H1 (cell line): ENCODE measurements around the gene FAM204A. TPM values are rescaled to one million over a fixed set of nuclear protein-coding genes. Genes with fewer than 3 reads are reported as not detected.

Experiments used
- CTCF ChIA-PET: fragments of 300-600 bp; sonication (Branson Sonifier 250); formaldehyde crosslinking; loops from one replicate; lab custom pipeline; 2021; ENCODE audit not compliant: partially characterized antibody; lab: Charles Lee
- POLR2A ChIA-PET: fragments of 300-600 bp; sonication (Branson Sonifier 250); formaldehyde crosslinking; loops from one replicate; lab custom pipeline; 2021; ENCODE audit warnings: inconsistent platforms; ENCODE audit not compliant: partially characterized antibody; lab: Charles Lee
- DNase-seq, 2 experiments: peaks; one replicate each; pipeline versions ENCODE4 v3.0.0 to v3.0.0-alpha.2; 2010 to 2022; ENCODE audit warnings: low spot score in 2 of 2, low read depth in 1 of 2, mixed read lengths in 1 of 2
- FAIRE-seq: peaks from 2 replicates; lab custom pipeline; 2011; peaks lifted over from hg19 to GRCh38; lab: Jason Lieb, UNC
- H2AFZ ChIP-seq: 2 replicates; pipeline ENCODE4 v1.8.1; 2012; ENCODE audit warnings: low read length, inconsistent platforms
- H2AK5ac ChIP-seq: 2 replicates; pipeline ENCODE4 v1.6.1; 2013; ENCODE audit warnings: low read depth, low read length
- H2BK120ac ChIP-seq: replicated peaks from 2 replicates; pipeline ENCODE3; 2013; ENCODE audit warnings: low read depth, low read length, inconsistent platforms
- H2BK12ac ChIP-seq: 2 replicates; pipeline ENCODE4 v1.6.1; 2013; ENCODE audit warnings: low read depth, low read length
- H2BK15ac ChIP-seq: 2 replicates; pipeline ENCODE4 v1.6.1; 2013; ENCODE audit warnings: low read length
- H2BK20ac ChIP-seq: 2 replicates; pipeline ENCODE4 v1.6.1; 2013; ENCODE audit warnings: low read length
- H2BK5ac ChIP-seq: 2 replicates; pipeline ENCODE4 v1.6.1; 2013; ENCODE audit warnings: low read depth, low read length
- H3K14ac ChIP-seq: 2 replicates; pipeline ENCODE4 v1.6.1; 2013; ENCODE audit warnings: inconsistent platforms; ENCODE audit not compliant: insufficient read length
- H3K18ac ChIP-seq: 2 replicates; pipeline ENCODE4 v1.6.1; 2013; ENCODE audit warnings: low read length; ENCODE audit errors: extremely low read depth
- H3K23ac ChIP-seq: 2 replicates; pipeline ENCODE4 v1.6.1; 2013; ENCODE audit warnings: inconsistent platforms; ENCODE audit not compliant: insufficient read length
- H3K23me2 ChIP-seq: 2 replicates; pipeline ENCODE4 v1.6.1; 2013; ENCODE audit warnings: low read depth, low read length
- H3K27ac ChIP-seq: 2 replicates; pipeline ENCODE4 v1.6.1; 2011; ENCODE audit warnings: low read depth, low read length, inconsistent platforms
- H3K27me3 ChIP-seq, 4 experiments: replicated peaks in 1 of 4; 1 replicate in 1 of 4; 2 replicates in 3 of 4; pipeline versions ENCODE4 v1.6.1 to v1.8.1; 2011 to 2013; ENCODE audit warnings: low read length in 3 of 4, mild to moderate bottlenecking in 3 of 4, inconsistent platforms in 2 of 4, mixed read lengths in 2 of 4, moderate library complexity in 1 of 4; ENCODE audit not compliant: control insufficient read depth in 3 of 4, insufficient read depth in 3 of 4; ENCODE audit errors: extremely low read depth in 1 of 4
- H3K36me3 ChIP-seq, 4 experiments: 2 replicates each; pipeline versions ENCODE4 v1.6.1 to v1.8.1; 2011 to 2013; ENCODE audit warnings: mild to moderate bottlenecking in 4 of 4, low read length in 3 of 4, moderate library complexity in 2 of 4, control low read depth in 1 of 4, inconsistent platforms in 1 of 4; ENCODE audit not compliant: insufficient read depth in 4 of 4, control insufficient read depth in 2 of 4
- H3K4ac ChIP-seq: replicated peaks from 2 replicates; pipeline ENCODE3; 2013; ENCODE audit warnings: low read length, low read depth, mixed read lengths, inconsistent platforms; ENCODE audit not compliant: insufficient read length
- H3K4me1 ChIP-seq, 4 experiments: replicated peaks in 1 of 4; 1 replicate in 1 of 4; 2 replicates in 3 of 4; pipeline versions ENCODE4 v1.6.1 to v1.8.1; 2011 to 2013; ENCODE audit warnings: low read length in 3 of 4, inconsistent platforms in 2 of 4, mixed read lengths in 1 of 4; ENCODE audit not compliant: insufficient read depth in 4 of 4, control insufficient read depth in 3 of 4
- H3K4me2 ChIP-seq, 2 experiments: 2 replicates each; pipeline versions ENCODE4 v1.6.1 to v1.8.1; 2011 to 2013; ENCODE audit warnings: low read depth in 2 of 2, low read length in 2 of 2, control low read depth in 1 of 2, inconsistent platforms in 1 of 2, mild to moderate bottlenecking in 1 of 2; ENCODE audit not compliant: insufficient read depth in 1 of 2
- H3K4me3 ChIP-seq, 4 experiments: fragments of 200-600, 300-600 bp in 1 of 4; sonication (generic), shearing (Covaris generic), sonication (Bioruptor Twin) in 1 of 4; 2 replicates each; pipeline versions ENCODE4 v1.5.1 to v1.8.1; 2011 to 2016; ENCODE audit warnings: low read length in 4 of 4, low read depth in 3 of 4, control low read depth in 2 of 4, inconsistent platforms in 2 of 4, mild to moderate bottlenecking in 2 of 4, mixed read lengths in 1 of 4, moderate library complexity in 1 of 4; ENCODE audit not compliant: insufficient read depth in 2 of 4; ENCODE audit errors: extremely low read depth in 1 of 4
- H3K56ac ChIP-seq: replicated peaks from 2 replicates; pipeline ENCODE3; 2013; ENCODE audit warnings: low read depth, mild to moderate bottlenecking, mixed read lengths, low read length, inconsistent platforms; ENCODE audit not compliant: insufficient read length
- H3K79me1 ChIP-seq: 2 replicates; pipeline ENCODE4 v1.6.1; 2013; ENCODE audit warnings: low read depth, low read length, control low read depth
- H3K79me2 ChIP-seq, 2 experiments: 2 replicates each; pipeline versions ENCODE4 v1.6.1 to v1.8.1; 2012 to 2013; ENCODE audit warnings: low read length in 2 of 2, mild to moderate bottlenecking in 2 of 2, inconsistent platforms in 1 of 2; ENCODE audit not compliant: insufficient read depth in 2 of 2, control insufficient read depth in 1 of 2
- H3K9ac ChIP-seq, 4 experiments: replicated peaks in 1 of 4; 1 replicate in 1 of 4; 2 replicates in 3 of 4; pipeline versions ENCODE4 v1.6.1 to v1.8.1; 2011 to 2013; ENCODE audit warnings: low read depth in 3 of 4, low read length in 3 of 4, control low read depth in 2 of 4, mild to moderate bottlenecking in 2 of 4, moderate library complexity in 2 of 4, inconsistent platforms in 1 of 4; ENCODE audit errors: extremely low read depth in 1 of 4
- H3K9me3 ChIP-seq, 2 experiments: 2 replicates each; pipeline versions ENCODE4 v1.6.1 to v1.8.1; 2012 to 2013; ENCODE audit warnings: mild to moderate bottlenecking in 2 of 2, moderate library complexity in 2 of 2, control low read depth in 1 of 2, inconsistent platforms in 1 of 2, low read depth in 1 of 2, low read length in 1 of 2, mixed read lengths in 1 of 2; ENCODE audit not compliant: insufficient read depth in 2 of 2
- H4K20me1 ChIP-seq, 2 experiments: replicated peaks in 1 of 2; 2 replicates each; pipeline versions ENCODE3 to v1.8.1; 2011 to 2013; ENCODE audit warnings: inconsistent platforms in 2 of 2, low read length in 2 of 2, mild to moderate bottlenecking in 1 of 2; ENCODE audit not compliant: insufficient read depth in 2 of 2, control insufficient read depth in 1 of 2
- H4K5ac ChIP-seq: 2 replicates; pipeline ENCODE4 v1.6.1; 2013; ENCODE audit warnings: low read length, low read depth, mixed read lengths, inconsistent platforms; ENCODE audit not compliant: insufficient read length
- H4K8ac ChIP-seq: 2 replicates; pipeline ENCODE4 v1.8.0; 2013; ENCODE audit warnings: mild to moderate bottlenecking, moderate library complexity, low read length, inconsistent platforms; ENCODE audit not compliant: insufficient read depth; ENCODE audit errors: extremely low read depth
- H4K91ac ChIP-seq: replicated peaks from 2 replicates; pipeline ENCODE3; 2013; ENCODE audit warnings: low read length, mixed read lengths, inconsistent platforms; ENCODE audit not compliant: insufficient read length
- ATF2 ChIP-seq: IDR thresholded peaks from 2 replicates; pipeline ENCODE4 v1.6.1; 2012; ENCODE audit warnings: low read length, inconsistent platforms
- CREB1 ChIP-seq: IDR thresholded peaks from 2 replicates; pipeline ENCODE4 v1.6.1; 2012; ENCODE audit warnings: inconsistent platforms
- GABPA ChIP-seq: IDR thresholded peaks from 2 replicates; pipeline ENCODE4 v1.6.1; 2011; ENCODE audit warnings: mild to moderate bottlenecking, low read length, moderate library complexity, borderline replicate concordance; ENCODE audit not compliant: insufficient read depth
- JUN ChIP-seq: IDR thresholded peaks from 2 replicates; pipeline ENCODE4 v1.6.1; 2011; ENCODE audit warnings: low read depth, mild to moderate bottlenecking, improper control_type of control experiment, low read length
- JUND ChIP-seq: IDR thresholded peaks from 2 replicates; pipeline ENCODE4 v1.6.1; 2011; ENCODE audit warnings: mild to moderate bottlenecking, improper control_type of control experiment, low read length
- NANOG ChIP-seq: IDR thresholded peaks from 2 replicates; pipeline ENCODE4 v1.6.1; 2011; ENCODE audit warnings: low read length, low read depth, mild to moderate bottlenecking, inconsistent platforms; ENCODE audit not compliant: insufficient read depth, poor library complexity, severe bottlenecking
- NRF1 ChIP-seq: IDR thresholded peaks from 2 replicates; pipeline ENCODE4 v1.6.1; 2011; ENCODE audit warnings: mild to moderate bottlenecking, low read depth, low read length, improper control_type of control experiment
- PHF8 ChIP-seq: fragments of 200-600 bp; sonication (generic); conservative IDR thresholded peaks from 2 replicates; pipeline ENCODE4 v1.7.1; 2012; ENCODE audit warnings: low read depth, mild to moderate bottlenecking, inconsistent platforms, low read length, moderate library complexity
- POLR2A ChIP-seq, 2 experiments: IDR thresholded peaks; 1 replicate in 1 of 2; 2 replicates in 1 of 2; pipeline ENCODE4 v1.6.1; 2011; ENCODE audit warnings: low read depth in 2 of 2, low read length in 2 of 2, mild to moderate bottlenecking in 2 of 2; ENCODE audit errors: control extremely low read depth in 1 of 2
- RBBP5 ChIP-seq: IDR thresholded peaks from 2 replicates; pipeline ENCODE4 v1.7.1; 2012; ENCODE audit warnings: low read depth, mild to moderate bottlenecking, inconsistent platforms, low read length, moderate library complexity, borderline replicate concordance
- SIRT6 ChIP-seq: IDR thresholded peaks from one replicate; pipeline ENCODE4 v1.7.1; 2012; ENCODE audit warnings: low read length, inconsistent platforms
- SP4 ChIP-seq: IDR thresholded peaks from 2 replicates; pipeline ENCODE4 v1.6.1; 2012; ENCODE audit warnings: low read length, inconsistent platforms
- TEAD4 ChIP-seq: IDR thresholded peaks from 2 replicates; pipeline ENCODE4 v1.6.1; 2012; ENCODE audit warnings: low read depth, low read length, inconsistent platforms, mixed read lengths
- YY1 ChIP-seq: IDR thresholded peaks from 2 replicates; pipeline ENCODE4 v1.6.1; 2011; ENCODE audit warnings: low read depth, mild to moderate bottlenecking, low read length
- whole genome bisulfite sequencing, 2 experiments: shearing (Covaris generic) in 1 of 2; methylation state at CpG; one replicate each; pipeline versions ENCODE4 v1.1.6 to v1.1.7; 2013 to 2015; ENCODE audit warnings: low lambda C conversion rate in 2 of 2, mixed read lengths in 2 of 2, inconsistent platforms in 1 of 2, low coverage in 1 of 2, missing lambda C conversion rate in 1 of 2; ENCODE audit not compliant: insufficient replicate concordance in 2 of 2, insufficient coverage in 1 of 2, insufficient read length in 1 of 2; ENCODE audit errors: extremely low coverage in 1 of 2, missing lambda C conversion rate in 1 of 2; 5-methylcytosine and 5-hydroxymethylcytosine counted together
- polyA plus RNA-seq, 7 experiments: library from polyadenylated mRNA; depleted of rRNA in 3 of 7; stranded (reverse) in 5 of 7; unstranded in 2 of 7; fragments of >200 nt in 5 of 7; fragments of 200-250 nt in 2 of 7; gene quantifications; 1 replicate in 5 of 7; 2 replicates in 1 of 7; 4 replicates in 1 of 7; pipeline versions ENCODE4 v1.2.1 to v1.2.3, GENCODE V29; 2011 to 2013; ENCODE audit warnings: missing spikeins in 2 of 7, mixed read lengths in 2 of 7
- total RNA-seq: library from RNA; stranded (reverse); fragmentation: NEBNext Ultra II Directional; extraction: Animal tissue kit (Norgen Biotek cat#: 25700); gene quantifications from 2 replicates; pipeline ENCODE4 v1.2.1, GENCODE V29; 2021

Gene FAM204A
- total and polyA plus RNA-seq, 2 of the 8 experiments (the other 6 are each of a cell fraction or from before 2014, with no cell fraction given): 4.9 to 37.4 TPM

- Histone ChIP-seq H3K36me3 (peaks cover 0 to 9% (median 3%) of the 10 kb centered on the region in 4 experiments; a peak in 2 of 8 replicates), H3K4me1 (no peaks in the 10 kb centered on the region), H3K79me1 (no peaks in the 10 kb centered on the region), H3K4ac (no peak overlapping the region), H3K56ac (no peak overlapping the region), H3K4me3 (no peak overlapping the region), H4K20me1 (no peaks in the 10 kb centered on the region), H3K27me3 (peaks cover 0 to 1% (median 0%) of the 10 kb centered on the region in 4 experiments; a peak in 1 of 7 replicates), H2AK5ac (no peak overlapping the region), H3K23ac (no peak overlapping the region), H2BK20ac (no peak overlapping the region), H4K5ac (no peak overlapping the region), H3K9me3 (no peaks in the 10 kb centered on the region), H2AFZ (no peak overlapping the region), H4K91ac (no peak overlapping the region), H3K4me2 (no peak overlapping the region), H3K27ac (no peak overlapping the region), H3K9ac (no peak overlapping the region), H3K23me2 (no peaks in the 10 kb centered on the region), H2BK120ac (no peak overlapping the region), H3K79me2 (no peaks in the 10 kb centered on the region), H4K8ac (no peak overlapping the region), H3K18ac (no peak overlapping the region), H2BK12ac (no peak overlapping the region), H3K14ac (no peak overlapping the region), H2BK15ac (no peak overlapping the region), H2BK5ac (no peak overlapping the region)
- FAIRE-seq: no peak
- ChIA-PET POLR2A (interaction anchor here (0.6 to 1.1 kb wide), 2 partner anchors 8 to 40 kb away, joined by 3 to 4 read pairs; no protein-coding TSS in a partner anchor), CTCF (interaction anchor here (1.0 kb wide), 1 partner anchor 45 kb away, joined by 3 read pairs; no protein-coding TSS in a partner anchor)
- DNase-seq: no peak
- WGBS, 2 experiments: 90% methylated on average over 6 of the region's 6 CpGs; no CpG with 5 or more reads in 1 of the 2 experiments
- TF ChIP-seq ATF2 (no peak), NRF1 (no peak), NANOG (no peak), RBBP5 (no peak), GABPA (no peak), SP4 (no peak), JUN (no peak), TEAD4 (no peak), PHF8 (no peak), SIRT6 (no peak), YY1 (no peak), JUND (no peak), POLR2A (IDR thresholded peaks at IDR 0.05; ENCODE audit: control extremely low read depth in 1 of 2, low read depth in 2 of 2, low read length in 2 of 2) (no peak), CREB1 (no peak)
These were observed 37.6 kb downstream of the FAM204A start for GRCh38 chr10:118304521-118304920.
